Measurements from ENCODE around the gene TMEM238.

The TMEM238 gene

DNA sequence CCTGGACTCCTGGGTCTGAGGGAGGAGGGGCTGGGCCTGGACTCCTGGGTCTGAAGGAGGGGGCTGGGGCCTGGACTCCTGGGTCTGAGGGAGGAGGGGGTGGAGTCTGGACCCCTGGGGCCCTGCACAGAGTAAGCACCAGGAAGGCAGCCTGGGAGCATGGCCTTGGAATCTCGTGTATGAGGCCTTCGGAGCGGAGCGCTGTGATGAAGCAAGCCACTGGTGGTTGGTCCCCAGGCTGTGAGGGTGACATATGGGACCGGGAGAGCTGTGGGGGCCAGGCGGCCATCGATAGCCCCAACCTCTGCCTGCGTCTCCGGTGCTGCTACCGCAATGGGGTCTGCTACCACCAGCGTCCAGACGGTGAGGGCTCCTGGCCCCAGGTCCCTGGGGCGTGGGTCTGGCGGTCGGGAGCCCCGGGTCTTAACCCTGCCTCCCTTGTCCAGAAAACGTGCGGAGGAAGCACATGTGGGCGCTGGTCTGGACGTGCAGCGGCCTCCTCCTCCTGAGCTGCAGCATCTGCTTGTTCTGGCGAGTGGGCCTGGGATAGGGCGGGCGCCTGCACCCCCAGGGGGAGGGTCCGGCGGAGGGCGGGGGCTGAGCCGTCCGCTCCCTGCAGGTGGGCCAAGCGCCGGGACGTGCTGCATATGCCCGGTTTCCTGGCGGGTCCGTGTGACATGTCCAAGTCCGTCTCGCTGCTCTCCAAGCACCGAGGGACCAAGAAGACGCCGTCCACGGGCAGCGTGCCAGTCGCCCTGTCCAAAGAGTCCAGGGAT, 6.5 kb downstream of the TMEM238 start:
- DNase-seq (ENCODE audit: low read depth in 2 of 2), result no peak

DNA sequence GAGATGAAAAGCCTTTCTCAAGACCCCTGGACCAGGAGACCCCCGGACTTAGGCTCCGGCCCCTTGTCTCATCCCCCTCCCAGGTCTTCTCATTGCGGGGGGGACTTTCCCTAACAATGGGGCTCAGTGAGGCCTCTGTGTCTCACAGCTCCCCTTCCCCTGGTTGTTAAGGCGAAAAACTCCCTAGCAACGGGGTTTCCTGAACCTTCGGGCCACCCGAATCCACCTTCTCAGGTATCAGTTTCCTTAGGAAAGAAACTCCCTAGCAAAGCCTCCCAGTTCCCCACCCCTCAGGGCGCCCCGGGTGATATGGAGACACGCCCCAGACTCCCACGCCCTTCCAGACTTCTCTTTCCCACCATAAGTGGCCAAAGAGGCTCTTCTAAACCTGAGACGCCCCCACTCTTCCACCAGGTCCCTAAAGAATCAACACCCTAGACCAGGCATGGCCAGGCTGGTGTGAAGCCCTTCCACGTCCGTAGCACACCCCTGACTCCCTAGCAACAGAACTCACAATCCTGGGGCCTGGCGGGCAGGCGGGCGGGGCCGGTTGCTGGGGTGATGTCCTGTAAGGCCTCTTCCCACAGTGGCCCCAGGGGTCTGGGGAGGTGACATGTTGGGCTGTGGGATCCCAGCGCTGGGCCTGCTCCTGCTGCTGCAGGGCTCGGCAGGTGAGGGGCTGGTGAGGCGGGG, 7.7 kb downstream of the TMEM238 start, which contains the start of gene TMEM190:
TSS of gene TMEM190 (plus strand) at position 586 of the 693 bp plus-strand sequence. CDS start at position 614, 28 bp downstream.
- DNase-seq (ENCODE audit: low read depth in 2 of 2), result no peak

DNA sequence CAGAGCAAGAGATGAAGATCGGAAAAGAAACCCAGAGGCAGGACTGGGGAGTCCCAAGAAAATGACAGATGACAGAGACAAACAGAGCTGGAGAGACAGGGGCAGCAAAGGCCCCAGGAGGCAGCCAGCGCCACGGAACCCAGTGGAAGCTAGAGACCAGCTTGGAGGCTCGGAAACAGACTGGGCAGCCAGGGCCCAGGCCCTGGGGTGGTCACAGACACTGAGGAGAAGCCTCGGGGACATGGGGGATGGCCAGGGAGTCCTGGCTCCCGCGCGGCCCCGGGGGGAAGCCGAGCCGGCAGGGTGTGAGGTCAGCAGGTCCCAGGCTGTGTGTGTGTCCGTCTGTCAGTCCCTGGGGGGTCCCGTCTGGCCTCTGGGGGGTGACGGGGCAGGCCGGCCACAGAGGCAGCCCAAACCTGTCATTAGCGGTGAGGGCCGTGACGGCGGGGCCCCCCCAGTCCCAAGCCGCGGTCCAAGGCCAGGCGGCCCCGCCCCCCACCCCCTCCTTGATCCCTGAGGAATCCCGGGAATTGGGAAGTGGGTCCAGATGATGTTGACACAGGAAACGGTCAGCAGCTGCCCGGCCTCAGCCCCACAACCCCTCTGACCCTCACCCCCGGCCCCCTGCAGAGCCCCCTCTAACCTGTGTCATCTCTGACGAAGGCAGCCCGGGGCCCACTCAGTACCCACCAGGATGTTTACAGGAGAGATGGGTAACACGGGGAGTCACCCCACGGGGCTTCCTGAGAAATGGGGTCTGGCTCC, 9.9 kb downstream of the TMEM238 start:
- no peak for DNase-seq (ENCODE audit: low read depth in 2 of 2)

DNA sequence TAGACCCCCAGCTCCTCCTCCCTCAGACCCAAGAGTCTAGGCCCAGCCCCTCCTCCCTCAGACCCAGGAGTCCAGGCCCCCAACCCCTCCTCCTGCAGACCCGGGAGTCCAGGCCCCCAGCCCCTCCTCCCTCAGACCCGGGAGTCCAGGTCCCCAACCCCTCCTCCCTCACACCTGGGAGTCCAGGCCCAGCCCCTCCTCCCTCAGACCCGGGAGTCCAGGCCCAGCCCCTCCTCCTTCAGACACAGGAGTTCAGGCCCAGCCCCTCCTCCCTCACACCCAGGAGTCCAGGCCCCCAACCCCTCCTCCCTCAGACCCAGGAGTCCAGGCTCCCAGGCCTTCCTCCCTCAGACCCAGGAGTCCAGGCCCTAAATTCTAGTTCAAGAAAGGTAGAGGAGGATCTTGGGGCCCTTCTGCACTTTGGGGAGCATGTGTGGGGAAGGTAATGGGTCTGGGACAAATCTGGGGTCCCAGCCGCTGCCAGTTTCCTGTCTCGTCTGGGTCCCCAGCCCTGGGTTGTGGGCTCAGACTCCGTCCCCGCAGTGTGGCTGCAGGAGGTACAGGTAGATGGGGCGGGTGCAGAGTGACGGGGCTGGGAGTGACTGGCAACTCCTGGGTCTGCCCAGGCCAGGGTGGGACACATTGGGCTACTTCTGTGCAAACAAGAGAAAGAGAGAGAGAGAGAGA, 10.6 kb downstream of the TMEM238 start:
- no peak for DNase-seq (ENCODE audit: low read depth in 2 of 2)

DNA sequence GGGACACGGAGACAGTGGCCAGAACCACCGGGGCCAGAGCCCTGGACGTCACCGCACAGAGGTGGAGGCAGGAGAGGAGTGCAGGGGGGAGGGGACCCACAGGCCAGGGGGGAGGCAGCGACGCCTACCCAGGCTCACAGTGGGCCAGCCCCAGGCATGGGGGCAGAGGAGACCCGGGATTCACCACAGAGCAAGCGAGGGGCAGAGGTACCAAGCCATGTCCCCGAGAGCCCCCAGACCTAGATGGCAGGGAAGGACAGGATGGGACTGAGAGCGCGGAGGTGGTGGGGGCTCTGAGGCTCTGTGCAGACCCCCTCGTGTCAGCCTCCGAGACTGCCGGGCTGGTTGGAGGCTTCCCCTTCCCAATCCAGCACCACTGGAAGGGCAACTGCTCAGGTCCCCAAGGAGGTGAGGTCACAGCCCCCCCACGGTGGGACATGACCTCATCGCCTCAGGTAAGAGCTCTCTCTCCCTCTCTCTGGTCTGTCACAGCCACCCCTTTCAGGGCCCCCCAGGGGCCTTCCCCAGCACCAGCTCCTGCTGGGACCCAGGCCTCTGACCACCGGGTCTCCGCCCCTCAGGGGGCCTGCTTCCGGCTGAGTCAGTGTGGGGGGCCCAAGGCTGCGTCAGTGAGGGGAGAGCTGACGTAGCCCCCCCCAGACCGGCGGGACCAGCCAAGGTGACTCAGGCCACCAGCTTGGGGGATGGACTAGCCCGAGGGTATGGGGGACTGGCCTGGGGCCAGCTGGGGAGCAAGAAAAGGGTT, 11.6 kb downstream of the TMEM238 start:
- DNase-seq (ENCODE audit: low read depth in 2 of 2), result no peak

DNA sequence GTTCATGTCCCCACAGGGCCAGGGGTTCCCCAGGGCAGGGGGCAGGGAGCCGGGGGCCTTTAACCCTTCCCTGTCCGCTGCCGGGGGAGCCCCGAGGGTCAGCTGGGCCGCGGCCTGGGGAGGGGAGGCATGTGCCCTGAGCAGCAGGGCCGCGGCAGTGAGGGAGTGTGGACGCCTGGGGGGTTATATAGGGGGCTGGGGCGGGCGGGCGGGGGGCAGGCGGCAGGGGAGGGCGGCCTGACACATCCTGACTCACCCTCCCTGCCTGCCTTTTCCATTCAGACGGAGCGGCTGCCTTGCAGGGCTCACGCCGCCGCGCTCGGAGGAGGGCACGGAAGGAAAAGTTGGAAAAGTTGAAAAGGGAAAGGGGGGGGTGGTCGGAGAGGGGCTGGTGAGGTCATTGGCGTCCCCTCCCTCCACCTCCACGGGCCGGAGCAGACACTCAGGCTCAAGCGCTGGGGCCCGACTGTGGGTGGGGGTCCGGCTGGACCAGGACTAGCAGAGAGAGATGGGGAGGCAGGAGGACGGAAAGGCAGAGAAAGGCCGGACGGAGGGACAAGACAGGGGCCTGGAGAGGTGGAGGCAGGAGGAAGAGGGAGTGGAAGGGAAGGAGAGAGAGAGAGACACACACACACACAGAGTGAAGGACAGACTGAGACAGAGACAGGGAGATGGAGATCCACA, 13.6 kb downstream of the TMEM238 start, which contains the start of gene IL11:
TSS of gene IL11 (minus strand) at position 159 of the 684 bp plus-strand sequence. CDS start at position 6, 153 bp downstream.
- no peak for DNase-seq (ENCODE audit: low read depth in 2 of 2)

DNA sequence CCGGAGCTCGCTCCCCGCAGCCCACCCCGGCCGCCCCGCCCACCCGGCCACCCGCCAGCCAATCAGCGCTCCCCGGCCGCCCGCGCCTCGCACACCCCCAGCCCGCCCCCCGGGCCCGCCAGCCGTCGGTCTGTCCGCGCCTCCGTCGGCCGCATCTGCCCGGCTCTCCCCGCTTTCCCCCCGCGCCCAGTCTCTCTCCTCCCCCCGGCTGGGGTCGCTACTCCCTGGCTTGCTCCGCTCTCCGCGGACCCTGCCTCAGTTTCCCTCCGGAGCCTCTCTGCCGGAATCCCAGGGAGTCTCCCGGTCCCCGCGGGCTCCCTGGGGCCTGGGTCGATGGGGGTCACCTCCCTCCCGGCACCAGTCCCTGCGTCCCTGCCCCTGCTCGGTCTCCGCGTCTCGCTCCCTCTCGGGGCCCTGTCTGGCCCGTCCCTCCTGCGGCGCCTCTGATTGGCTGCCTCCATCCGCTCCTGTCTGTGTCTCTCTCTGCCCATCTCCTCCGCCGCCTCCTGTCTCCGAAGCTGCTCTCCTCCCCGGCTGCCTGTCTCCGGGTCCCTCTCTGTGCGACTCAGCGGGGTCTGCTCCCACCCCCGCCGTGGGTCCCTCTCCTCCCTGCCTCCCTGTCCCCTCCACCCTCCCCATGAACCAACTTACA, 14.3 kb downstream of the TMEM238 start:
- DNase-seq (ENCODE audit: low read depth in 2 of 2), result no peak

DNA sequence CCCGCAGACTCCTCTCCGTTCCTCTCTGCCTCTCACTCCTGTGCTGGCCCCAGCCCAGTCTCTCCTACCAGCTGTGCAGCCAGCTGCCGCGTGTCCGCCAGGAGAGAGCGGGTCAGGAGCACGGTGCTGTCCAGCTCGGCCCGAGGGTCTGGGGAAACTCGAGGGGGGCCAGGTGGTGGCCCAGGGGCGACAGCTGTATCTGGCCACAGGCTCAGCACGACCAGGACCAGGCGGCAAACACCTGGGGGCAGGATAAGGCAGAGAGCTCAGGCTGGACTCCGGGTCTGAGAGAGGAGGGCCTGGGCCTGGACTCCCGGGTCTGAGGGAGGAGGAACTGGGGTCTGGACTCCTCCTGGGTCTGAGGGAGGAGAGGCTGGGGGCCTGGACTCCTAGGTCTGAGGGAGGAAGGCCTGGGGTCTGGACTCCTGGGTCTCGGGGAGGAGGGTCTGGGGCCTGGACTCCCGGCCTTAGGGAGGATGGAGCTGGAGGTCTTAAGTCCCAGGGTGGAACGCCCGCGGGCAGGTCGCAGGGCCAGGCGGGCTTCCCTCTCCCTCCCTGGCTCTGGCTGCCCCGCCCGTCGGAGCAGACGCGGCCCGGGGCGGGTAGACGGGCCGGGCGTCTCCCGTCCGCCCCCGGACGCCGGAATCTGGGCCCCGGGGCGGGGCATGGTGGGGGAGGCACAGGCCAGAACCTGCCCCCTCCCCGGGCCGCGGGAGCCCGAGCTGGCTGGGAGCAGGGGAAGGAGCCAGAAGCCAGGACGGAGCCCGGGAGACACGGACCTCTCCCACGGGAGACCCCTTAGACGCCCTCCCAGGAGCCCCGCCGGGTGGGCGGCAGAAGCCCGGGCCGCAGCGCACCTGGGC, 15.2 kb downstream of the TMEM238 start:
- no peak for DNase-seq (ENCODE audit: low read depth in 2 of 2)

DNA sequence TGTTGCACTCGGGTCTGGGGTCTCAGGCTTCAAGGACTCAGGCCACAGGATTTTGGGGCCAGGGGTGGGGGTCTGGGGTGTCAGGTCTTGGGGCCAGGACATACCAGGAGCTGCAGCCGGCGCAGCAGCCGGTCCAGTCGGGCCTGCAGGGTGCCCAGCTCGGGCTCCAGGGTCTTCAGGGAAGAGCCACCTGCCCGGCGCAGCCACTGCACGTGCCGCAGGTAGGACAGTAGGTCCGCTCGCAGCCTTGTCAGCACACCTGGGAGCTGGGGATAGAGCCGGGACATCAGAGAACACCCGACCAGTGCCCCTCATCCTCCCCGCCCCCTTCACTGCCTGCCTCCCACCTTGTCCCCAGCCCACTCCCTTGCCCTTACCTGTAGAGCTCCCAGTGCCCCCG, 16.0 kb downstream of the TMEM238 start:
- DNase-seq (ENCODE audit: low read depth in 2 of 2), result no peak

DNA sequence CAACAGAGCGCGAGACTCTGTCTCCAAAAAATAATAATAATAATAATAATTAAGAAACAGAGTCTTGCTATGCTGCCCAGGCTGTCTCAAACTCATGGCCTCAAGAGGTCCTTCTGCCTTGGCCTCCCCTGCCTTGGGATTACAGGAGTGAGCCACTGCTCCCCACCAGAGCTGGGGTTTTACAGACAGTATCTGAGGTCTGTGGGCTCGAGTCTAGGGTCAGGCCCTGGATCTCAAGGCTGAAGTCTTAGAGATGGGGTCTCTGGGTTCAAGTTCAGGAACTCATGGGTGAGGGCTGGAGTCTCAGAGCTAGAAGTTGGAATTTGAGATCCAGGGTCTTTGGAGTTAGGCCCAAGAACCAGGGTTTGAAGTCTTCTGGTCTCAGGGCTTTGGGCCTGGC, 17.3 kb downstream of the TMEM238 start:
- no peak for DNase-seq (ENCODE audit: low read depth in 2 of 2)

DNA sequence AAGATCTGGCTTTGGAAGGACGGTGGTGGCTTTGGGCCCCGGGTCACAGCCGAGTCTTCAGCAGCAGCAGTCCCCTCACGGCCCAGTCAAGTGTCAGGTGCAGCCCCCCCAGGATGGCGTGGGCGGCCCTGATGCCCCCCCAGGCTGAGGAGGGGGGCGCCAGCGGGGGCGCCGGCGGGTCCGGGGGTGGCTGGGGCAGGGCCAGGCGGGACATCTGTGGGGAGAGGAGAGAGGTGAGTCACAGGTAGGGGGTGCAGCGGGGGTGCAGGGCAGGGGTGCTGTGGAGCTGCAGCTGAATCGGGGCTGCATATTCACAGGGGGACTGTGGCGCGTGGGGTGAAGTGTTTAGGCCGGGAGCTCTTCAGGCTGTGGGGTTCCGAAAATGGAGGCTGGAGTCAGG, 18.1 kb downstream of the TMEM238 start:
- DNase-seq (ENCODE audit: low read depth in 2 of 2), result no peak

DNA sequence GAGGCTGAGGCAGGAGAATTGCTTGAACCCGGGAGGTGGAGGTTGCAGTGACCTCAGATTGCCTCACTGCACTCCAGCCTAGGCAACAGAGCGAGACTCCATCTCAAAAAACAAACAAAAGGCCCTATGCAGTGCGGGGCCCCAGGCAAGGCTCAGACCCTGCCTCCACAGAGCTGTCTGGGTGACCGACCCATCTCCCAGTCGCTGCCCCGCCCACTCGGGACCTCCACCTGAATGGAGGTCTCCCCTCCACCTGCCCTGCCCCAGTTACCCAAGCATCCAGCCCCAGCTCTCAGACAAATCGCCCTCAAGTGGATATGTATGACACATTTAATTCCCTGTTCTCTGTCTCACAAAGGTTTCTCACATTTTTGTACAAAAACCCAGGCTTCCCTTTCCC, 18.8 kb downstream of the TMEM238 start:
- no peak for DNase-seq (ENCODE audit: low read depth in 2 of 2)

DNA sequence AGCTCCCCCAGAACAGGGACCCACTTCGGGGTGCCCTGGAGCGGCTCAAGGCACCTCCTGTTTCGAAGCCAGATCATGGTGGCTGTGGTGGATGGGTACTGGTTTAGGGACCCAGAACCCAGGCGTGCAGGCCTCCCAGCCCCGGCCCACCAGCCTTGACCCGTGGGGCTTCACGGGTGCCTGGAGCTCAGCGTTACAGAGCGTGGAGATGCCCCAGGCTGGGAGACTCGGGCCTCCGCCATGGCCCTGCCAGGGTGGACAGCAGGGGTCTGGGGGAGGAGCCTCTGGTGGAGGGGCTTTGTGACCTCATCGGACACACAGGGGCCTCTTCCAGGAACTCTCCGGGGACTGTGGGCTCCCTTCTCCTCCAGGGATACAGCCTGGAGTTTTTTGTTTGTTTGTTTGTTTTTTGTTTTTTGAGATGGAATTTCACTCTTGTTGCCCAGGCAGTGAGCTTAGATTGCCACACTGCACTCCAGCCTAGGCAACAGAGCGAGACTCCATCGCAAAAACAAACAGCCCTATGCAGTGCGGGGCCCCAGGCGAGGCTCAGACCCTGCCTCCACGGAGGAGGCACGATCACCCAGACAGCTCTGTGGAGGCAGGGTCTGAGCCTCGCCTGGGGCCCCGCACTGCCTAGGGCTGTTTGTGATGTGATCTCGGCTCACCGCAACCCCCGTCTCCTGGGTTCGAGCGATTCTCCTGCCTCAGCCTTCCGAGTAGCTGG, 20.9 kb downstream of the TMEM238 start, which contains the start of gene GARIN5B:
TSS of gene GARIN5B (minus strand) at position 271 of the 727 bp plus-strand sequence. CDS start at position 77, 194 bp downstream.
- no peak for DNase-seq (ENCODE audit: low read depth in 2 of 2)

DNA sequence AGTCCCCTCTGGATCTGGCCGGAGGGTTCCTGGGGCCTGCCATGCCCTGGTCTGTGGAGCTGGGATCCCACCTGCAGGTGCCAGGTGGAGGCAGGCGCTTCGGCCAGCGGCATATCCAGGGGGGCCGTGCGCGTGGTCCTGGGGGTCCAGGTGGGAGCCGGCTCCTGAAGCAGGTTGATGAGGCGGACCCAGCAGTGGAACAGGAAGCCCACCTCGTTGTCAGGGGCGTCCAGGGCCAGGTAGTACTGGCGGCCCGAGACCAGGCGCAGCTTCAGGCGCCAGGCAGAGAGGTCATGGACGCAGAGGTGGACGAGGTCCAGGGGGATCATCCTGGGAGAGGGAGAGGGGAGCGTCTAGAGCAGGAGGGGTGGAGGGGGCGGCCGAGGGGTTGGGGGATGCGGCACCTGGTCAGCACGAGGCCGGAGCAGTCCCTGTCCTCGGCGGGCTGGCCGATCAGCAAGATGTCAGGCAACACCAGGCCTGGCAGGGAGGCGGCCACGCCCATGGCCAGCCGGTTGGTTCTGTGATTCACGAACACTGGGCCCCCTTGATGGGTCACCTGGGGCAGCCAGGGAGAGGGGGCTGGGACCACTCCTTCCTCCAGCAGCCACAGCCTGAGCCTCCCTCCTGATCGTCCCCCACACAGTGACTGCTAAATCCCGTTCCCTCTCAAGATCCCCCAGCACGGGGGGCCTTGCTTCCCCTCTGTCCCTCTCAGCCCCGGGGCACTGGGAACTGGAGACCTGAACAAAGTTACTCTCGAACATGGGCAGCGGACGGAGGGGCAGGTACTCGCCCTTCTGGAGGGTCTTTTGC, 21.7 kb downstream of the TMEM238 start:
- no peak for DNase-seq (ENCODE audit: low read depth in 2 of 2)

DNA sequence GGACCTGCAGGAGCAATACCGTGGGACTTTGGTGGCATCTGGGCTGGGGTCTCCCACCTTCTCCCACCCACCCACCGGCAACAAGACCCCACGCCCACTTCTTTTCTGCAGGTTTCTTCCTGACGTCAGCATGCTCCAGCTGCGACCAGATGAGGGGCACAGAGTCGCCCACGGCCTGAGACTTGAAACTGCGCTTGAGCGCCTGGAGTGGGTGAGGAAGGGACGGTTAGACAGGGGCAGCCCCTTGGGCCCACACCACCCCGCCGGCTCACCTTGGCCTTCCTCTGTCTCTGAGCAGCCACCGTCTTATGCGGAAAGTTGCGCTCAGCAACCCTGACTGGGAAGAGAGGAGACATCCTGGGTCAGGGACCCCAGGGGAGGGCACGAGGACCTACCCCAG, 23.2 kb downstream of the TMEM238 start:
- DNase-seq (ENCODE audit: low read depth in 2 of 2), result no peak

DNA sequence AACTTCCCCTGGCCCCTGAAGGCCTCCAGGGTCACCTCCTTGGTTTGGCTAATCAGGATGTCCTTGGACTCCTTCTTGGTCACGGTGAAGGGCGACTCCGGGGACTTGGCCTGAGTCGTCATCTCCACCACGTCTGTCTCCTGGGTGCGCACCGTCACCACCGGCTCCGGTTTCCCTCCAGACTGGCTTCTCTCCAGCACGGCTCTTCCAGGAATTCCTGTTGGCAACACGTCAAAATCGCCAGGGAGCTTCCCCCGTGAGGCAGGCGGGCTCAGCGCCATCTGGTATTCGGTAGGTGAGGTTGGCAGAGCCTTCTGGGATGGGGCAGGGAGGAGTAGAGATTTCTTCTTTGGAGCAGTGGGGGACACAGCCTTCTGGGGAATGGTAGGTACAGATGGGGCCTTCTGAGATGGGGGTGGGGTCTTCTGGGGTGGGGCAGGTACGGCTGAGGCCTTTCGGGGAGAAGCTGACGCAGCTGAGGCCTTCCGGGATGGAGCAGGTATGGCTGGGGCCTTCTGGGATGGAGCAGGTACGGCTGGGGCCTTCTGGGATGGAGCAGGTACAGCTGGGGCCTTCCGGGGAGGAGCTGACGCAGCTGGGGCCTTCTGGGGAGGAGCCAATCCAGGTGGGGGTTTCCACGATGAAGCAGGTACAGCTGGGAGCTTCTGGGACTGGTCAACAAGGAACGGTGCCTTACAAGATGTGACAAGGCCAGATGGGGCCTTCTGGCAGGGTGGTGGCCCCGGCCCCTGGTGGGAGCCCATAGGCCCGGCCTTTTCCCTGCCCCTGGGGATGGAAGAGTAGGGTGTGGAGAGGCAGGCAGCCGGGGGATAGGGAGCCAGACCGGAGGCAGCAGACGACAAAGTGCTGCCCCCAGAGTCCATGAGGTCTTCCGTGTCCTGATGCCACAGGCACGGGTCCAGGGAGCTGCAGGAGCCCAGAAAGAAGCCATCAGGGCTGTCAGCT, 24.9 kb downstream of the TMEM238 start:
- DNase-seq (ENCODE audit: low read depth in 2 of 2), result no peak
